H9 (cell line): ENCODE data around the gene USP12. TPM values are rescaled to one million over a fixed set of nuclear protein-coding genes. Genes with fewer than 3 reads are reported as not detected.

Experiments
- DNase-seq: peaks from one replicate; pipeline ENCODE4 v3.0.0-alpha.2; 2017
- H2AFZ ChIP-seq: one replicate; pipeline ENCODE4 v1.6.1; 2013; ENCODE audit warnings: mild to moderate bottlenecking, low read length, control low read depth, moderate library complexity
- H2AK5ac ChIP-seq: 2 replicates; pipeline ENCODE4 v1.6.1; 2013; ENCODE audit warnings: low read length, control low read depth, mixed read lengths; ENCODE audit not compliant: insufficient read length
- H2BK120ac ChIP-seq: one replicate; pipeline ENCODE4 v1.6.1; 2013; ENCODE audit warnings: low read depth, mild to moderate bottlenecking, low read length, control low read depth, inconsistent platforms; ENCODE audit not compliant: poor library complexity, severe bottlenecking
- H2BK12ac ChIP-seq: 2 replicates; pipeline ENCODE4 v1.6.1; 2013; ENCODE audit warnings: low read length, control low read depth, mixed read lengths, low read depth; ENCODE audit not compliant: insufficient read length
- H2BK15ac ChIP-seq: 2 replicates; pipeline ENCODE4 v1.6.1; 2013; ENCODE audit warnings: low read depth, low read length, control low read depth
- H2BK20ac ChIP-seq: one replicate; pipeline ENCODE4 v1.6.1; 2013; ENCODE audit warnings: low read depth, mild to moderate bottlenecking, low read length, control low read depth, inconsistent platforms; ENCODE audit not compliant: poor library complexity, severe bottlenecking
- H2BK5ac ChIP-seq: 2 replicates; pipeline ENCODE4 v1.6.1; 2013; ENCODE audit warnings: low read length, control low read depth, mixed read lengths; ENCODE audit not compliant: insufficient read length
- H3K14ac ChIP-seq: 2 replicates; pipeline ENCODE4 v1.6.1; 2013; ENCODE audit warnings: low read length, control low read depth; ENCODE audit not compliant: insufficient read depth
- H3K18ac ChIP-seq: 2 replicates; pipeline ENCODE4 v1.6.1; 2013; ENCODE audit warnings: low read depth, mild to moderate bottlenecking, mixed read lengths, low read length, control low read depth; ENCODE audit not compliant: insufficient read length
- H3K23ac ChIP-seq: 2 replicates; pipeline ENCODE4 v1.6.1; 2013; ENCODE audit warnings: low read length, control low read depth, mixed read lengths, low read depth; ENCODE audit not compliant: insufficient read length
- H3K23me2 ChIP-seq: 2 replicates; pipeline ENCODE4 v1.6.1; 2013; ENCODE audit warnings: low read depth, mild to moderate bottlenecking, mixed read lengths, low read length, control low read depth; ENCODE audit not compliant: insufficient read length, poor library complexity, severe bottlenecking
- H3K27ac ChIP-seq: 2 replicates; pipeline ENCODE4 v1.5.1; 2013; ENCODE audit warnings: low read length, control low read depth, mixed read lengths, low read depth; ENCODE audit not compliant: insufficient read length
- H3K27me3 ChIP-seq: 2 replicates; pipeline ENCODE4 v1.6.1; 2013; ENCODE audit warnings: low read length, control low read depth, inconsistent platforms; ENCODE audit not compliant: insufficient read depth
- H3K4ac ChIP-seq: 2 replicates; pipeline ENCODE4 v1.6.1; 2013; ENCODE audit warnings: low read depth, mild to moderate bottlenecking, control low read depth, inconsistent platforms, low read length, moderate library complexity
- H3K4me1 ChIP-seq: 2 replicates; pipeline ENCODE4 v1.6.1; 2013; ENCODE audit warnings: low read length, control low read depth, inconsistent platforms; ENCODE audit not compliant: insufficient read depth
- H3K4me2 ChIP-seq: 2 replicates; pipeline ENCODE4 v1.6.1; 2013; ENCODE audit warnings: low read length, control low read depth, mixed read lengths; ENCODE audit not compliant: insufficient read length, insufficient read depth
- H3K56ac ChIP-seq: 2 replicates; pipeline ENCODE4 v1.6.1; 2013; ENCODE audit warnings: low read depth, mild to moderate bottlenecking, mixed read lengths, low read length, control low read depth; ENCODE audit not compliant: insufficient read length
- H3K79me1 ChIP-seq: 2 replicates; pipeline ENCODE4 v1.6.1; 2013; ENCODE audit warnings: low read depth, mild to moderate bottlenecking, moderate library complexity, low read length, control low read depth, inconsistent platforms; ENCODE audit not compliant: insufficient read depth, poor library complexity, severe bottlenecking
- H3K79me2 ChIP-seq: 2 replicates; pipeline ENCODE4 v1.6.1; 2013; ENCODE audit warnings: low read length, control low read depth, inconsistent platforms; ENCODE audit not compliant: insufficient read depth
- H3K9ac ChIP-seq: 2 replicates; pipeline ENCODE4 v1.6.1; 2013; ENCODE audit warnings: low read length, control low read depth, mixed read lengths; ENCODE audit not compliant: insufficient read length; ENCODE audit errors: extremely low read depth
- H3K9me3 ChIP-seq: one replicate; pipeline ENCODE4 v1.6.1; 2013; ENCODE audit warnings: low read depth, low read length, inconsistent platforms; ENCODE audit not compliant: control insufficient read depth
- H3T11ph ChIP-seq: one replicate; pipeline ENCODE4 v1.6.1; 2013; ENCODE audit warnings: mild to moderate bottlenecking, low read length, control low read depth, inconsistent platforms
- H4K20me1 ChIP-seq: one replicate; pipeline ENCODE4 v1.6.1; 2013; ENCODE audit not compliant: control insufficient read depth, insufficient read length, insufficient read depth
- H4K5ac ChIP-seq: 2 replicates; pipeline ENCODE4 v1.6.1; 2013; ENCODE audit warnings: low read depth, mild to moderate bottlenecking, mixed read lengths, low read length, control low read depth; ENCODE audit not compliant: insufficient read length
- H4K8ac ChIP-seq: replicated peaks from 2 replicates; pipeline ENCODE4 v1.6.1; 2013; ENCODE audit warnings: low read length, control low read depth, mixed read lengths, low read depth; ENCODE audit not compliant: insufficient read length
- H4K91ac ChIP-seq: 2 replicates; pipeline ENCODE4 v1.6.1; 2013; ENCODE audit warnings: low read depth, mild to moderate bottlenecking, moderate library complexity, mixed read lengths, low read length, control low read depth; ENCODE audit not compliant: insufficient read length
- H3K27ac Mint-ChIP-seq, 3 experiments: 2 replicates in 2 of 3; 3 replicates in 1 of 3; pipeline ENCODE4 v1.8.0; 2020 to 2021; ENCODE audit warnings: mixed read lengths in 3 of 3, mild to moderate bottlenecking in 1 of 3, moderate library complexity in 1 of 3
- H3K27me3 Mint-ChIP-seq: 2 replicates; pipeline ENCODE4 v1.8.0; 2021; ENCODE audit warnings: low read depth, mild to moderate bottlenecking, moderate library complexity, mixed read lengths
- H3K36me3 Mint-ChIP-seq, 3 experiments: 2 replicates in 2 of 3; 3 replicates in 1 of 3; pipeline ENCODE4 v1.8.0; 2020 to 2021; ENCODE audit warnings: low read depth in 3 of 3, mixed read lengths in 3 of 3; ENCODE audit not compliant: insufficient read depth in 1 of 3
- H3K4me1 Mint-ChIP-seq, 2 experiments: 2 replicates each; pipeline ENCODE4 v1.8.0; 2020; ENCODE audit warnings: mixed read lengths in 2 of 2
- H3K4me3 Mint-ChIP-seq, 2 experiments: 2 replicates in 1 of 2; 3 replicates in 1 of 2; pipeline ENCODE4 v1.8.0; 2020 to 2021; ENCODE audit warnings: mild to moderate bottlenecking in 2 of 2, mixed read lengths in 2 of 2, moderate library complexity in 1 of 2
- H3K9me3 Mint-ChIP-seq, 2 experiments: 2 replicates in 1 of 2; 3 replicates in 1 of 2; pipeline ENCODE4 v1.8.0; 2020; ENCODE audit warnings: mild to moderate bottlenecking in 2 of 2, mixed read lengths in 2 of 2, moderate library complexity in 1 of 2
- CTCF ChIP-seq: fragments of 200-600 bp; sonication (generic); conservative IDR thresholded peaks from 3 replicates; pipeline ENCODE4 v1.8.0; 2021; ENCODE audit warnings: antibody characterized with exemption, mild to moderate bottlenecking
- WGBS: extraction: QIAGEN DNeasy Blood & Tissue Kit; methylation state at CpG from one replicate; pipeline ENCODE4 v1.1.7; 2013; ENCODE audit warnings: missing lambda C conversion rate, low lambda C conversion rate, mixed read lengths; ENCODE audit not compliant: insufficient read length; ENCODE audit errors: extremely low coverage; 5-methylcytosine and 5-hydroxymethylcytosine counted together
- total RNA-seq: library from RNA; stranded (reverse); gene quantifications from 2 replicates; pipeline ENCODE4 v1.2.1, GENCODE V29; 2021

USP12 gene
- total RNA-seq, 1 experiment from 2014 or later = 24.8 TPM

DNA sequence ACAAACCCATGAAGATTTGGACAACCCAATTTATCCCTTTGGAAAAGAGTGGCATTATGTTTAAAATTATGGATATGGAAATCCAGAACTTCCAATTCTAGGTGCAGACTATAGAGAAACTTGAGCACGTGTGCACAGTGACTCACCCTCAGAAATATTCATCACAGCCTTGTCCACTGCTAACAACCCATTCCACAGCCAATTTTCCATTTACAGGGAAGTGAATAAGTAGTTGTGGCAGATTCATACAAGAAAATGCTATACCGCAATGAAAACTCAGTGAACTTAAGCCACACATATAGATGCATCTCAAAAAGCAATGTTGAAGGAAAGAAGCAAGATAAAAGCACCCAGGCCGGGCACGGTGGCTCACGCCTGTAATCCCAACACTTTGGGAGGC lies 133.3 kb downstream of the USP12 start:
- H3K4me1 Mint-ChIP-seq = peaks cover 34 to 43% of the 10 kb centered on the region in 2 experiments
- Histone ChIP-seq H2AFZ (no peak overlapping the region), H4K91ac (no peak overlapping the region), H3K14ac (no peak overlapping the region), H3K9ac (no peak overlapping the region), H3K56ac (no peak overlapping the region), H4K20me1 (no peaks in the 10 kb centered on the region), H3K4ac (no peak overlapping the region), H3K18ac (no peak overlapping the region), H3K4me1 (no peaks in the 10 kb centered on the region), H2AK5ac (no peak overlapping the region), H3K79me1 (no peaks in the 10 kb centered on the region), H4K8ac (no peak overlapping the region), H2BK120ac (no peak overlapping the region), H3K23me2 (peaks cover 6% of the 10 kb centered on the region), H2BK20ac (no peak overlapping the region), H2BK15ac (no peak overlapping the region), H3K27me3 (no peaks in the 10 kb centered on the region), H2BK5ac (no peak overlapping the region), H3K27ac (no peak overlapping the region), H4K5ac (no peak overlapping the region), H3K4me2 (no peak overlapping the region), H3K23ac (no peak overlapping the region), H2BK12ac (no peak overlapping the region), H3K79me2 (no peaks in the 10 kb centered on the region), H3T11ph (no peak overlapping the region), H3K9me3 (no peaks in the 10 kb centered on the region)
- no peak overlapping the region for H3K4me3 Mint-ChIP-seq
- WGBS = no CpG with 5 or more reads among the region's 5 CpGs
- TF ChIP-seq CTCF = no peak
- H3K27me3 Mint-ChIP-seq = peaks cover 38% of the 10 kb centered on the region
- no peak for DNase-seq
- H3K27ac Mint-ChIP-seq = no peak overlapping the region
- H3K36me3 Mint-ChIP-seq = no peaks in the 10 kb centered on the region
- H3K9me3 Mint-ChIP-seq = no peaks in the 10 kb centered on the region; a peak in 1 of 5 replicates
